Measurements from ENCODE around the gene ZNF521. TPM values are rescaled to one million over a fixed set of nuclear protein-coding genes. Genes with fewer than 3 reads are reported as not detected.

The ZNF521 gene
- total RNA-seq, 1 experiment from 2014 or later: 5.1 TPM

DNA sequence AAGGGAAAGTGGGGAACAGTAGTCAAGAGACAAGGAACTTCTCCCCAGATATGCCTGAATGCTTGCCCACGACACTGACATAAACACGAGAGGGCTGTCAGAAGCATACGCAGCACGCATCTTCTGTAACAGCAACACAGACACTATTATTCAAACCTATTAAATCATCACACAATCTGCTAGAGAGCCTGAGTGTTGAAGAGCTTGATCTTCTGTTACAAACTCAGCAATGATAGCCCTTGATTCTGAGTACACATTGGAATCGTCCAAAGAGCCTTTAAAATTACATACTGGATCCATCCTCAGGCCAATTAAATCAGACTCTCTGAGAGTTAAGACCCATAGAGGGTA is 111.6 kb downstream of the ZNF521 start:
- H3K4me3 ChIP-seq (ENCODE audit: insufficient read depth, low read depth, low read length): no peak overlapping the region
- H3K27me3 ChIP-seq (ENCODE audit: control insufficient read depth, insufficient read depth, low read length): no peaks in the 10 kb centered on the region
- H3K36me3 ChIP-seq (replicated peaks; ENCODE audit: control insufficient read depth, insufficient read depth, low read length): no peaks in the 10 kb centered on the region
- DNase-seq: no peak

DNA sequence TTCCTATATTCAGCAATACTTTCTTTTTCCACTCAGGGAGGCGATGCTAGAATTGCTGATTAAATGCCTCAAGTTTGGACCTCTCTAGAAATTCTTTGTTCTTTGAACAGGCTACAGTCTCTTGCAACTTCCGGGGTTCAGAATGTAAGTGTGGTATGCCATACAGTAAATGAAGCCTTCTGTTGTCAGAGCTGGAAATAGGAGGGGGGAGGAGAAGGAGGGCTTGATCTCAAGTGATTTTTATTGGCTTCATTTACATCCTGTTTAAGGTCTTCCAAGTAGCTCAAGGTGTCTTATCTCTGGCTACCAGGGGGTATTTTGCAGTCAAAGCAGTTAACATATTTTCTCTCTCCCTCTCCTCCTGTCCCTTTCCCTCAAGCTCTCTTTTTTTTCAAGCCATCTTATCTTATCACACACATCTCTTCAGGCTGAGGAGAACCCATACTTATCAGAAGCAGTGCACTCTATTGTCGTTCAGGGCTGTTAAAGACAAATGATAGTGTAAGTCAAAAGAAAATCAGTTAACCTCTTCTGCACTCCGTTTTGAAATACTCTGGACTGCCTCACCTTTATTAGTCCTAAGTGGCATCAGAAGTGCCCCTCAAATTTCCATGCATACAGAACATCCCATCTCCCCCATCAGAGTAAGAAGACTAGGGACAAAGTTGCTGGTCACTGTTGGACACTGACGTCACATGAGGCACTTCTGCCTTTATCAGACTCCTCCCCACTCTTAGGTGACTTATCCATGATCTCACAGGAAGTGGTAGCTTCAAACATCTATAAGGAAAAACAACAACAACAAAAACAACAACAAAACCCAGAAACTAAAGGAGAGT is 112.2 kb downstream of the ZNF521 start:
- Histone ChIP-seq H3K36me3 (replicated peaks; ENCODE audit: control insufficient read depth, insufficient read depth, low read length) (no peaks in the 10 kb centered on the region), H3K4me3 (ENCODE audit: insufficient read depth, low read depth, low read length) (no peak overlapping the region), H3K27me3 (ENCODE audit: control insufficient read depth, insufficient read depth, low read length) (no peaks in the 10 kb centered on the region)
- no peak for DNase-seq

DNA sequence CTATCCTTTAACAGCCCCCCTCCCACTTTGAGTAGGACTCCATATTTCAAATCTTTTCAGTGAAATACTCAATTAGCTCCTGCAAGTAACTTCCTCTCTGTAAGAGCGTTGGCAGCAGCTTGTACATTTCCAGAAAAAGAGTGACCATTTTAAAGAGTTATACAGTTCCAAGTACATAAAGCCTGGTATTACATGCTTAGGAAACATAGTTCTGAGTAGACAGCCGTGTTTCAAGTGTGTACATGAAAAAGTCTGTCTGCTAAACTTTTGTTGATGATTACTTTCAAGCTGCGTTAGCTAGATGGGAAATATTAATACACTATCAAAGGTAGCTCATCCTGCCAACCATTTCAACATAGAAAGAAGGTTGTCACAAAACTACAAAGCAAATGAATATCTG is 112.8 kb downstream of the ZNF521 start:
- Histone ChIP-seq H3K4me3 (ENCODE audit: insufficient read depth, low read depth, low read length) (no peak overlapping the region), H3K36me3 (replicated peaks; ENCODE audit: control insufficient read depth, insufficient read depth, low read length) (no peaks in the 10 kb centered on the region), H3K27me3 (ENCODE audit: control insufficient read depth, insufficient read depth, low read length) (no peaks in the 10 kb centered on the region)
- DNase-seq: no peak

DNA sequence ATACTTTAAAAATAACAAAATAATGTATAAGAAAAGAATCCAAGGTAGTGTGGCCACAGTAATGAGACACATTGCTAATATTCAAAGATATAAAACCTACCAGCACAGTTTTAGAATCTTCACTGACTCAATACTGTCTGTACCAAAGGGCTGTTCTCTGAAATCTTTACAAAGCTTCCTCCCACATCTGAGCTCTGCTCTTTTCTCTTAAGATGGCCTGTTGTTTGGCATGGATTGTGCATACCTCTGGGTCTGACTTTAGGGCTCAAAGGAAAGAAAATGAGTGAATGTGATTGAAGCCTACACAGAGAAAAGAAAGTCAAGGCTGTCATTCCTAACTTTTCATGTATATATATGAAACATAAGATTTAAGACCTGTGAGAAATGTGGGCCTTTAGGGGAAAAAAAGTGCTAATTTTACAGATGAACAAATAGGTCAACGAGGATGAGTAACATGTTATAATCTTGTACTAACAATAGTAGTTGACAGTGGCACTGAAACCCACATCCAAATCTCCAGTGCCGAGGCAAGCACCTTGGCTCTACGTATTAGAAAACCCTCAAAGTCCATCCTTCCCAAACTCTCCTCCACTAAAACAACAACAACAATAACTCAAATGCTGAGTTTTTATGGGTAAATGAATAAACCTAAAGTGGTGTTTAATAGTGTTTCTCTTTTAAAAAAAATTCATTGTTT is 114.2 kb downstream of the ZNF521 start:
- no peak overlapping the region for H3K4me3 ChIP-seq (ENCODE audit: insufficient read depth, low read depth, low read length)
- no peak for DNase-seq

DNA sequence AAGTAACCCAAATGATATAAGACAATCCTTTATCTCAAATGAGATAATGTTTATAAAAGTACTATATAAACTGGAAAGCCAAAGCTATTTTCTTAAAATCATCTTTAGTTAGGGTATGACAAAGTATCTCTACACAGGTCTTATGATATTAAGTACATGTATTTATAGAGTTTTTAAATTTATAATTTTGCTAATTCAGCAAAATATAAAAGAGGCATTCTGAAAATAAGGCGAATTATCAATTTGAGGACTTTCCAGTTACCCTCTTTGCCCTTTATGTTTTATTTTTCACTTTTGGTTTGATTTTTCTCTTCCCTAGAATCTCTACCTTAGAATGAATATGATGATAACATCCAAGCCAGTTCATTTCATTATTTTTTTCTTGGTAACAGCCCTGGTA is 115.2 kb downstream of the ZNF521 start:
- H3K4me3 ChIP-seq (ENCODE audit: insufficient read depth, low read depth, low read length): no peak overlapping the region
- DNase-seq: no peak
- no peaks in the 10 kb centered on the region for H3K27me3 ChIP-seq (ENCODE audit: control insufficient read depth, insufficient read depth, low read length)
- no peaks in the 10 kb centered on the region for H3K36me3 ChIP-seq (replicated peaks; ENCODE audit: control insufficient read depth, insufficient read depth, low read length)

More for the DNA sequence above, 114.2 kb downstream of the ZNF521 start:
- Histone ChIP-seq H3K27me3 (ENCODE audit: control insufficient read depth, insufficient read depth, low read length) (no peaks in the 10 kb centered on the region), H3K36me3 (replicated peaks; ENCODE audit: control insufficient read depth, insufficient read depth, low read length) (no peaks in the 10 kb centered on the region)

DNA sequence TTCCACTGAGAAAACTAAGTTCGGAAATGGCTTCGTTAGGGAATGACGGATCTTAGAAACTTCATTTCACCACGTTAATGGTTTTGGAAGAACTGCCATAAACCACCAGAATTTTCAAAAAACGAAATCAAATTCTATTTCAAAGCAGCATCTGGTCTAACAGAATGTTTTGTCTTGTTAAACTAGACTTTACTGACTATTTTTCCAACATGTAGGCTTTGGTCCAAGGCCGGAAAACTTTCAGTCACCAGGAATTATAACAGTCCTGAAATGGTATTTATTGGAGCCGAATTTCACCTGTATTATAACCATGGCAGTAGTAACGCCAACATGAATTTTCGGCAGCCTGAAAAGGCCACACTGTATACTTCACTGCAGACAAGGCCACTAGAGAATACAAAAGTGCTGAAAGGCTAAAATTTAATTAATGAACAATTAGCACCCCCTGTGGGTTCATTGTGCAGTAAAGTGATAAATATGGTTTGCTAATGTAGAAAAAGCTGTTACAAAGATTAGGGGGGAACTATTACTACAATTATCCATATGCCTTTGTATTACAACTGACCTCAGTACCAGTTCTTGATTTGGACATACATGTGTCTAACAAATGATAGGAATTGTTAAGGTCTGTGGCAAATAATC is 116.4 kb downstream of the ZNF521 start:
- Histone ChIP-seq H3K27me3 (ENCODE audit: control insufficient read depth, insufficient read depth, low read length) (no peaks in the 10 kb centered on the region), H3K4me3 (ENCODE audit: insufficient read depth, low read depth, low read length) (no peak overlapping the region), H3K36me3 (replicated peaks; ENCODE audit: control insufficient read depth, insufficient read depth, low read length) (no peaks in the 10 kb centered on the region)
- no peak for DNase-seq

DNA sequence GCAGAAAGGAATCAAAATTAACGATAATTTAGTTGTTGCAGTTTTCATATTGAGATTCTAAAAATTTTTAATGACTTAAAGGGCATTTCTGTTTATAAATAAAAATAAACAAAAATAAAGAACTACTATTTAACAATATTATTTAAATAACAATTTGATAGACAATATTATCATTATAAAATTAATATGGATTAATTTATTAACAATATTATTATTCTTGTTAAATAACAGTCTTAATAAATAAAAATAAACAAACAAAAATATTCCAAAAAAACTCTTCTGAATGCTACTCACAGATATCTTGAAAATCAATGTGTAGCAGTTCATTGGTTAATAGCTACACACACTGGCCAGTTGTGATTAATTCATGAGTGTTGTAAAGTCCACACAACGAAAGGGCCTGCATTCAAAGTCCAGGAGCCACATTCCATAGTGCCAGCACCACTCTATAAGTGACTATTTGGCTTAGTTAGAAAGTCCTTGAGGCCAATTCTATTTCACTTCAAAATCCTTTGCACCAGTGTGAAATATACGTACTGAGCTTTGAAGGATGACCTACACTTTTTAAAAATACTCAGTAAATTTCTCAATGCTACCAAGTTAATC is 117.1 kb downstream of the ZNF521 start:
- no peaks in the 10 kb centered on the region for H3K27me3 ChIP-seq (ENCODE audit: control insufficient read depth, insufficient read depth, low read length)
- no peak for DNase-seq
- H3K4me3 ChIP-seq (ENCODE audit: insufficient read depth, low read depth, low read length): no peak overlapping the region
- H3K36me3 ChIP-seq (replicated peaks; ENCODE audit: control insufficient read depth, insufficient read depth, low read length): no peaks in the 10 kb centered on the region

DNA sequence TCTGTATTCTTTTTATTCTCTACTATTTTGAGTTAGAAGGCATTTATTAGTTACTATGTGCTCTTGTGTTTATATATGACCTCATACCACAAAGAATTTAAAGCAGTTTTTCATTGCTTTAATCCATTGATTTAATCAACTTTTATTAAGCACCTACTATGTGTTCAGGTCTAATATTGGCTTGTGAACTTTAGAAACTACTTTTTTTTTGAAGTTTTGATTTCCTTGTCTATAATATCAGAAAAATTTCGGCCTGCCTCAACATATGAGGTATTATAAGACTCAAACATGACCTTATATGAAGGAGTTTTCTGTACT is 117.7 kb downstream of the ZNF521 start:
- no peak overlapping the region for H3K4me3 ChIP-seq (ENCODE audit: insufficient read depth, low read depth, low read length)

DNA sequence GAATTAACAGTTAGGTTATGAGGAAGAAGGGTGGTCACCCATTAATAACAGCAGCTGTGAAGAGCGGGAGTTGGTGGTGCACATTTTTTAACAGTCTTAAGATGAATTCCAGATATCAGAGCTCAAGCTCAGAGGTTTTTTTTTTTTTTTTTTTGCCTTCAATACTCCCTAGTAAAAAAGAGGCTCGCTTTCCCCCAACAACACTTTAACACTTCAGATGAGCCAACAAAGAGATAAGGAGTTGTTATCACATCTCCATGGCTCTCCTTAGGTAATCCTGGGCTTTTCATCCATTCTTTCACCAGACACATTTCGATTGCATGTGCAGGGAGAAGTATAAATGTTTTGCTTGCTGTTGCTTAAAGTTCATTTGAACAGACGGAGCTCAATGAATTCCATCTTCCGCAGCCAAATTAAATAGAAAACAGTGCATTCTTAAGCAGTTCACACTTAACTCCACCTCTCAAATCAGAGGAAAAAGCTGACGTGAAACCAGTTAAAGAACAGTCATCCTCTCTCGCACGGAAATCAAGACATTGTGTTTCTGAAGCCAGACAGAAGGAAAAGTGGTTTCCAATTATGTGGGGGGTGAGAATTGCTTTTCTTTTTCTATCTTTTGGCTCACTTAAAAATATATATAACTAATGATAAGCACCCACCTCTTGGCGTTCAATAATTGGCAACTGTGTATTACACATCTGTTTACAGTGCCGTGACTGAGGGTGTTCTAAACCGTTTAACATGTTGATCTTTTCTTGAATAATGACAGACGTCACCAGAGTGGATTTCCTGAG is 118.2 kb downstream of the ZNF521 start:
- H3K36me3 ChIP-seq (replicated peaks; ENCODE audit: control insufficient read depth, insufficient read depth, low read length): no peaks in the 10 kb centered on the region
- no peak overlapping the region for H3K4me3 ChIP-seq (ENCODE audit: insufficient read depth, low read depth, low read length)
- no peaks in the 10 kb centered on the region for H3K27me3 ChIP-seq (ENCODE audit: control insufficient read depth, insufficient read depth, low read length)
- no peak for DNase-seq

More for the DNA sequence above, 117.7 kb downstream of the ZNF521 start:
- no peak for DNase-seq
- no peaks in the 10 kb centered on the region for H3K27me3 ChIP-seq (ENCODE audit: control insufficient read depth, insufficient read depth, low read length)
- H3K36me3 ChIP-seq (replicated peaks; ENCODE audit: control insufficient read depth, insufficient read depth, low read length): no peaks in the 10 kb centered on the region

DNA sequence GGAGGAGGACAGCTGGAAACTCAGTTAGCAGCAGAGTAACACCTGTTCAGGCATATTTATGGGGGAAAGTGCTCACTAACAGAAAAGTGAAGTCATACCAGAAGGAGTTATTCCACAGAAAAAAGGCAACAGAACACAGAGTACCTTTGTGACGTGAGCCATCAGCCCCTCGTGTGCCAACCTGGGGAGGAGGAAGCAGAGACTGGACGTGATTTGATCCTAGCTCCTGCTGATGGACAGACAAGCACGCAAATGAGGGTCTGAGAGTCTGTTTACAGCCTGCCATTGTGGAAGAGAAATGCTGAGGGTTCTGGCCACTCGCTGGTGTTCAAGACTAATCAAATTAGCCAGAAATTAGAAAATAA is 120.7 kb downstream of the ZNF521 start:
- H3K36me3 ChIP-seq (replicated peaks; ENCODE audit: control insufficient read depth, insufficient read depth, low read length): no peaks in the 10 kb centered on the region
- no peaks in the 10 kb centered on the region for H3K27me3 ChIP-seq (ENCODE audit: control insufficient read depth, insufficient read depth, low read length)
- H3K4me3 ChIP-seq (ENCODE audit: insufficient read depth, low read depth, low read length): no peak overlapping the region
- no peak for DNase-seq

DNA sequence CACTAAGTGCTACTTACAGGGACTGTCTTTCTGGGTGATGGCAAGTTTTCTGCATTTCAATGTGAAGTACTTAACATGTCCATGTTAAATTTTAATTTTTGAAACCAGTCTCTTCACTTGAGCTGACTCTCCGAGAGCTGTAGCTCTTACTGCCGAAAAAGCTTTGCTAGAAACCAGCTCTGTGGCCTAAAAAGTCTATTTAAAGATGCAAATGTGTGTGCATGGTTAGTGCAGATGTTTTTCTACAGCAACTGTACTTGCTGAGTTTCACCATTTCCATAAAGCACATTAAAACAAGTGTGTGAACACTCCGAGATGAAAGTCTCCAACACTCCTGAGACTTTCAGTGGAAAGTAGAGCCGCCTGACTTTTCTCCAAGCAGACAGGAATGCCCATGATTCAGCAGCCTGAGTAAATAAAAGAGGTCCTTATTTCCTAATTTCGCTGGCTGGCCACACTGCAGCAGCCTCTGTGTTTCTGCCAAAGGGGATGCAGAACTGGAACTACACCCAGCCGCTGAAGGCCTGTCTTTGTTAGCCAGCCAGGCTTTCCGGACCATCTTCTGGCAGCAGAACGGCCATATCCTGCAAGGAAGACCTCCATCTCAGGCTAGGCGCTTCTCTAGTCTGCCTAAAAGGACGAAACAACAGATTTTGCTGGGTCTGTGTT is 121.2 kb downstream of the ZNF521 start:
- Histone ChIP-seq H3K27me3 (ENCODE audit: control insufficient read depth, insufficient read depth, low read length) (no peaks in the 10 kb centered on the region), H3K36me3 (replicated peaks; ENCODE audit: control insufficient read depth, insufficient read depth, low read length) (no peaks in the 10 kb centered on the region), H3K4me3 (ENCODE audit: insufficient read depth, low read depth, low read length) (no peak overlapping the region)
- DNase-seq: no peak

DNA sequence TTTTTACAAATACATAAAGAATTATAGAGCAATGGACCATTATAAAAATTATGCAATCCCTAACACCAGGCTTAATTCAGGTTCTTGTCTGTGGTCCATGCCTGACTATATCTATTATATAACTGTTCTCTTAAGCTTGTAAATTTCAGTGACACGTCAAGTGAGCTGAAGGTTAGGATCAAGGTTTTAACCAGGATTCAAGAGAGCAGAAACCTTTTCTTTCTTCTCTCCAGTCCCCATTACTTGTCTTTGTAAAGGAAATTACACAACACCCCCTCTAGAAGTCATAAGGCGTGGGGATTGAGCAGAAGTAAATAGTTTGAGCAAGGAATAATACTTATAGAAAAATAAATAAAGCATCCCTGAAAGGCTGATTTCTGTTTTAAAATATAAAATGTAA is 122.0 kb downstream of the ZNF521 start:
- no peak for DNase-seq
- Histone ChIP-seq H3K27me3 (ENCODE audit: control insufficient read depth, insufficient read depth, low read length) (no peaks in the 10 kb centered on the region), H3K36me3 (replicated peaks; ENCODE audit: control insufficient read depth, insufficient read depth, low read length) (no peaks in the 10 kb centered on the region), H3K4me3 (ENCODE audit: insufficient read depth, low read depth, low read length) (no peak overlapping the region)

DNA sequence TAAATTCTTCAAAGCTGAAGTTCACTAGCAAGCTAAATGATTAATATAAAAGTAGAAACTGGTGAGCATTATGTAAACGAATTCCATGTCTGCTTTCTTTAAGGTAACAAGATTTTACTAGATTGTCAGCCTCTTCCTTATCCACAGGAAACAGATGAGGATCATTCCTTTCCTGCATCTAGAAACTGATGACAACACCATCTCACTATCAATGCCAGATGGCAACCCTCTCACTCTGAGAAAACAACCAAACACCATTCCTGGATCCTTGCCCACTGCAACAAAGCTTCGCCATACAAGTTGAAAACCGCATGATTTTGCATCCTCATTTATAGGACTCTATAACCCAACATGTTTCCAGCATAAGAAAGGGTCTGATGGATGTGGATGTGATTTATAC is 122.9 kb downstream of the ZNF521 start:
- no peak overlapping the region for H3K4me3 ChIP-seq (ENCODE audit: insufficient read depth, low read depth, low read length)
- H3K27me3 ChIP-seq (ENCODE audit: control insufficient read depth, insufficient read depth, low read length): no peaks in the 10 kb centered on the region
- H3K36me3 ChIP-seq (replicated peaks; ENCODE audit: control insufficient read depth, insufficient read depth, low read length): no peaks in the 10 kb centered on the region
- DNase-seq: no peak

DNA sequence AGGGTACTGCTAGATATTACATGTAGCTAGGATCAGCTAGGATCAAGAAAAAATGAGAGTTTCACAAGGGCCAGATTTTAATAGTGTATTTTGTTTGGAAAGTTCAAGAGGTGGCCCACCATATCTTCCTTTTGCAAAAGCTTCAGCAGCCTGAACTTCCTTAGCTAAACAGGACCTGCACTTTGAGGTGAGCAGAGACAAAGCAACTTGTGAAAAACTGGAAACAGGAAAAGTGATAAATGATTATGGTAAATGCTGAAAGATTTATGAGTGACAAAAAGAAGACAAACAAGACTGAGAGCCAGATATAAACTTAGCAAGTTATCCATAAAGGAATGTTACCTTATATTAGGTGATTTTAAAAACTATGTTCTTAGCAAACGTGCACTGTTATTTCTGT is 123.6 kb downstream of the ZNF521 start:
- Histone ChIP-seq H3K4me3 (ENCODE audit: insufficient read depth, low read depth, low read length) (no peak overlapping the region), H3K36me3 (replicated peaks; ENCODE audit: control insufficient read depth, insufficient read depth, low read length) (no peaks in the 10 kb centered on the region), H3K27me3 (ENCODE audit: control insufficient read depth, insufficient read depth, low read length) (no peaks in the 10 kb centered on the region)
- DNase-seq: no peak

Measured in H7 (cell line).